HG02759 (cell line): ENCODE measurements around the gene PEX26.

ENCODE experiments used
- ATAC-seq: cut with Tn5 transposase; IDR thresholded peaks from one replicate; pipeline ENCODE4 v1.9.1; 2021; ENCODE audit warnings: mild to moderate bottlenecking, moderate library complexity; ENCODE audit not compliant: unreplicated experiment

Gene PEX26

GRCh38 chr22:18154821-18155390 lies 77.1 kb downstream of the PEX26 start:
- no peak for ATAC-seq
